Ectodermal cell (in vitro differentiated cells): ENCODE data around the gene CASTOR2.
A peak's percentile ranks its signal among the peaks of the same experiment; 100 is the strongest.
"Not testable (repeated sequence)": the region's sequence is repeated elsewhere in the genome, so short reads cannot be mapped to it uniquely, and the experiment has no call there.

ENCODE experiments used
- H3K27ac ChIP-seq: 2 replicates; pipeline ENCODE4 v1.7.0; 2013; ENCODE audit warnings: mild to moderate bottlenecking, low read depth, low read length; ENCODE audit not compliant: insufficient read depth, poor library complexity, severe bottlenecking
- H3K27me3 ChIP-seq: 2 replicates; pipeline ENCODE4 v1.7.0; 2013; ENCODE audit warnings: mild to moderate bottlenecking, low read length; ENCODE audit not compliant: insufficient read depth, control insufficient read depth, poor library complexity, severe bottlenecking
- H3K36me3 ChIP-seq: one replicate; pipeline ENCODE4 v1.7.0; 2013; ENCODE audit warnings: low read length; ENCODE audit not compliant: control insufficient read depth, insufficient read depth
- H3K4me1 ChIP-seq: one replicate; pipeline ENCODE4 v1.7.0; 2013; ENCODE audit warnings: low read length; ENCODE audit not compliant: control insufficient read depth, insufficient read depth
- H3K4me3 ChIP-seq: 2 replicates; pipeline ENCODE4 v1.7.0; 2013; ENCODE audit warnings: low read depth, low read length, control low read depth; ENCODE audit not compliant: insufficient read depth
- H3K9me3 ChIP-seq: 2 replicates; pipeline ENCODE4 v1.7.0; 2013; ENCODE audit warnings: mild to moderate bottlenecking, low read length, moderate library complexity; ENCODE audit not compliant: control insufficient read depth
- WGBS, 2 experiments: methylation state at CpG; one replicate each; pipeline ENCODE4 v1.1.7; 2013; ENCODE audit warnings: missing lambda C conversion rate in 2 of 2; 5-methylcytosine and 5-hydroxymethylcytosine counted together

Gene CASTOR2

DNA sequence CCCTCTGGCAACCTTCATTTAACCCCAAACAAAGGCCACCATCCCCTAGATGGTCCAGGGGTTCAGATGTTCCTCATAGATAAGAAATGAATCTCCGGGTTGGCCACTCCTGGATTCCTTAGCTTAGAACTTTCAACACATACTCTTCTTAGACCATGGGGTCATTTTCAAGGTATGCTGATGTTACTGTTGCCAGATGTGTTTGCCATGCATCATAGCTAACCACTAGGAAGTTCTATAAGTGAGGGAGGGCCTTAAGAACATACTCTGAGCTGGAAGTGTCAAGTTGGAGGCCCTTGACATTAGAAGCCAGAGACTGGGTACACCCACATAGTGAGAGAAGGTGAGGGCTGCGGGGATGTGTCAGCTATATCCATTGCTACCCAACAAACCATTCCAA is 6.2 kb upstream of the CASTOR2 start:
- not testable (repeated sequence) for H3K36me3 ChIP-seq, H3K27ac ChIP-seq, H3K9me3 ChIP-seq, H3K4me1 ChIP-seq, H3K27me3 ChIP-seq, H3K4me3 ChIP-seq
- no CpG with 5 or more reads among the region's 2 CpGs for WGBS, 2 experiments

DNA sequence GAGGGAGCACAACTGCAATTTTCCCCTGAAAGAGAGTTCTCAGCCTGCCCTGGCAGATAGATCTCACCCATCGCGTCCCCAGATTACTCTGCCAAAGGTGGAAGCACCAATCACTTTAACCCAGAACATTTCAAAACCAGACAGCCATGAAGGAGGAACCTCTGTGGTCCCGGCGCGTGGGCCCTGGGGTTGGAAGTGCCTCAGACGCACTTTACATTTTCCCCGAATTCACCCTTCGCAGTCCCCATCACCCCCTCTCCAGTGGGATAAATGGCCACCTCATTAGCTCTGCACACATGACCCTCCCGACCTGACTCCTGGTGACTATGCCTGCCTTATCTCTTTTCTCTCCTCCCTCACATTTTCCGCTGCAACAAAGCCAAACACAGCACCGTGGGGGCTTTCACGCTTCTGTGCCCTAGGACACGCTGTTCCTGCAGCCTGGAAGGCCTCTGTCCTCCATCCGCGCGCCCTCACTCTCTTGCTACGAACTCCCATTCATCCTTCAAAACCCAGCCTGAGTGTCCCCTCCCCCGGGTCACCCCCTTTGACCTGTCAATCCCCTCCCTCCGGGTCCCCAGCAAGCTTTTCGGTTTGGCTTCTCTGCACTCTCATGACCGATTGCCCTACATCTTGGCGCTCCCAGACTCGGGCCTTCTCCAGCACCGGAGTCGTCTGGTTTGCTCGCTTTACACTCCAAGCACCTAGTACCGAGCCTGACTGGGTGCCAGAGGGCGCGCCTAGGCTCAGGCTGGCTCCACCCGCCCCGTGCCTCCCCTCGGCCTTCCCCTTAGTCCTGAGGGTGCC is 598 bp upstream of the CASTOR2 start:
- H3K9me3 ChIP-seq, H3K4me1 ChIP-seq, H3K27me3 ChIP-seq, H3K27ac ChIP-seq, H3K36me3 ChIP-seq: not testable (repeated sequence)
- peak overlapping the region; percentile 10 for H3K4me3 ChIP-seq
- WGBS, 2 experiments, result 15 to 19% methylated on average over 12 to 13 of the region's 32 CpGs

DNA sequence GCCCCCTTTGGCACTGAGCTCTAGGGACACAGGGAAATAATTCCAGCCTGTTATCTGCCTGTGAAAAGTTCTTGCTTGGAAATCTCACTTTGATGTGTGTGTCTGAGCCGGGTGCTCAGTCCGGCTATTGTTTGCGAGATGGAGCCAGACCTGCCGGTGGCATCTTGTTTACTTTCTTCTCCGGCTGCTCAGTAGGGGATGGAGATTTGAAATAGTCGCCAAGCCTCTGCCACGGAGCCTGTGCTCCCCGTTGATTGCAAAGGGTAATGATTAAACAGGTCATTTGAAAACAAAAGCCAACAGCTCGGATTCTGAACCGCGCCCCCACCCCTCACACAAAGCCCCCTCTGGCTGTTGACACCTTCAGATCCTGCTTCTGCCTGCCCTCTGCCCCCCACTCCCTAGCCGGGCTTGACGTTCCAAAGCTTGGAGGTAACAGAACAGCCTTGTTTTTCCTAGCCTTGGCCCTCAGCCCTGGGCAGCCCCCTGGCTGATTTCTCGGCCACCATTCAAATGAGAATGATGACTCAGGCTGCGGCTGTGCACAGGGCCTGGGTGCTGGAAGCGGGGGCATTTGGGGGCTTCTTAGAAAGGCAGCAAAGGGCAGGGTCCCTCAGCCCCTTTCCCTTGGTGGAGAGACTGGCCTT is 1.8 kb downstream of the CASTOR2 start:
- H3K4me1 ChIP-seq, H3K27me3 ChIP-seq, H3K9me3 ChIP-seq, H3K36me3 ChIP-seq, H3K4me3 ChIP-seq, H3K27ac ChIP-seq: not testable (repeated sequence)
- WGBS, 2 experiments, result 20% methylated on average over 3 of the region's 16 CpGs; no CpG with 5 or more reads in 1 of the 2 experiments

DNA sequence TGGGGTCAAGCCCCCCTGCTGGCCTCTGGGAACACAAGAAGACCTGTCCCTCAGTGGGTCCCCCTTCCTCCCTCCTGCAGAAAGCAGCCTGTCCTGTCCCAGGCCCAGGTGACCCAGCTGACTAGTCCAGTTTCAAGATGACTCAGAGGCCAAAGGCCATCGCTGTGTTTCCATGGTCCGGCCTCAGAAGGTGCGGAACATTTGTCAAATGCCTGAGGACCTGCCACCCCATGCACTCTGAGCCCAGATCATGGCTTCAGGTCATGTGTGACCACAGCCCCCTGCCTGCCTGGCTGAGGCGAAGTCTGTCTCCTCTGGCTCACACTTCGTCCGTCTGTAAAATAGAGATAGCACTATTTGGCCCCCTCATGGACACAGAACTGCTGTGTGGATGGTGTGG is 2.4 kb downstream of the CASTOR2 start:
- not testable (repeated sequence) for H3K27ac ChIP-seq, H3K4me3 ChIP-seq, H3K4me1 ChIP-seq, H3K9me3 ChIP-seq, H3K36me3 ChIP-seq, H3K27me3 ChIP-seq
- no CpG with 5 or more reads among the region's 6 CpGs for WGBS, 2 experiments

DNA sequence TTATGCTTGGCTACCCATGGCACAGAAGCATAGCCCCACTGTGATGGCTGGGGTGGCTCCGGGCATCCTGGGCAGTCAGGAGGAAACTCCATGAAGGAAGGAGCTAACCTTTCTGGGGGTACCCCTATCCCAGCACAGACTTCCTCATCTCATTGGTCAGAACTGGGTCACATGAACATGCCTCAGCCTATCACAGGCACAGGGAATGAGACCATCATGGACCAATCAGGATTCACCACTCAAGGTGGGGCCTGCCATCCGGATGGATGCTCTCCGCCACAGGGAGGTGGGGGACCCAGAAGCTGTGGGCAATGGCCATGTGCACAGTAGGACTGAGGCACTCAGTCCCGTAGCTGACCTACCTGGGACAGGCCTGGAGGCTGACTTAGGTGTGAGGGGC is 6.9 kb downstream of the CASTOR2 start:
- H3K36me3 ChIP-seq, result not testable (repeated sequence)
- no CpG with 5 or more reads among the region's 4 CpGs for WGBS, 2 experiments

DNA sequence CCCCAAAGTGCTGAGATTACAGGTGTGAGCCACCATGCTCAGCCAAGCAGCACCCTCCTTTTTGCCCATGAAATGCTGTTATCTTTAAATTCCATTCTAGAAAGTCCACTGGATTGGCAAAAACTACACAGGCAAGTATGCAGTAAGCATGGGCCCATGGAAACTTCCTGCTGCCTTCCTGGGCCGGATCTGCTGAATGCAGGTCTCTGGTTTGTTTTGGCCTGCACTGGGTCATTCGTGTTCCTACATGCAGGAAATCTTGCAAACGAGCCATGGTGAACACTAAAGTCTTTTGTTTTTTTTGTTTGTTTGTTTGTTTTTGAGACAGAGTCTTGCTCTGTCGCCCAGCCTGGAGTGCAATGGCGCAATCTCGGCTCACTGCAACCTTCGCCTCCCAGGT is 7.9 kb downstream of the CASTOR2 start:
- WGBS, 2 experiments, result 100% methylated on average over 1 of the region's 7 CpGs; no CpG with 5 or more reads in 1 of the 2 experiments
- not testable (repeated sequence) for H3K36me3 ChIP-seq, H3K4me1 ChIP-seq, H3K9me3 ChIP-seq, H3K27me3 ChIP-seq, H3K27ac ChIP-seq, H3K4me3 ChIP-seq

More for the DNA sequence above, 6.9 kb downstream of the CASTOR2 start:
- not testable (repeated sequence) for H3K27me3 ChIP-seq, H3K4me3 ChIP-seq, H3K9me3 ChIP-seq, H3K27ac ChIP-seq, H3K4me1 ChIP-seq

DNA sequence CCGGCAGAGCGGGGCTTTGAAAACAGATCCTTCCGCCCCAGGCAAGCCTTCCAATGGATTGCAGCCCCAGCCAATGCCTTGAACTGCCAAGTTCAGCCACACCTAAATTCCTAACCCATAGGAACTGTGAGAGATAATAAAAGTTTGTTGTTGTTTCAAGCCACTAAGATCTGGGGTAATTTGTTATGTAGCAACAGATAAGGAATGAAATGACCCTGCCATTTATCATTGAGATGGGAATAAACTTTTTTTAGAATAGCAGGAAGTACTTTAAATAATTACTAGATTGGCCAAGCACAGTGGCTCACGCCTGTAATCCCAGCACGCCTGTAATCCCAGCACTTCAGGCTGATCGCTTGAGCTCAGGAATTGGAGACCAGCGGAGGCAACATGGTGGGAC is 11.5 kb downstream of the CASTOR2 start:
- H3K27ac ChIP-seq, H3K36me3 ChIP-seq, H3K4me3 ChIP-seq, H3K27me3 ChIP-seq, H3K4me1 ChIP-seq, H3K9me3 ChIP-seq: not testable (repeated sequence)
- whole genome bisulfite sequencing, 2 experiments, result 100% methylated on average over 2 of the region's 7 CpGs; no CpG with 5 or more reads in 1 of the 2 experiments

DNA sequence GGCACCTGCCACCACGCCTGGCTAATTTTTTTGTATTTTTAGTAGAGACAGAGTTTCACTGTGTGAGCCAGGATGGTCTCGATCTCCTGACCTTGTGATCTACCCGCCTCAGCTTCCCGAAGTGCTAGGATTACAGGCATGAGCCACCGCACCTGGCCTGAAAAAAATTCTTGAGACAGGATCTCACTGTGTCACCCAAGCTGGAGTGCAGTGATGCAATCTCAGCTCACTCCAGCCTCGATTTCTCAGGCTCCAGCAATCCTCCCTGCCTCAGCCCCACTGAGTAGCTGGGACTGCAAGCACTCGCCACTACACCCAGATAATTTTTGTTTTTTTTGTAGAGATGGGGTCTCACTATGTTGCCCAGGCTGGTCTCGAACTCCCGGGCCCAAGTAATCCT is 13.0 kb downstream of the CASTOR2 start:
- not testable (repeated sequence) for H3K9me3 ChIP-seq, H3K4me3 ChIP-seq, H3K36me3 ChIP-seq, H3K27ac ChIP-seq, H3K4me1 ChIP-seq, H3K27me3 ChIP-seq
- no CpG with 5 or more reads among the region's 9 CpGs for WGBS, 2 experiments

DNA sequence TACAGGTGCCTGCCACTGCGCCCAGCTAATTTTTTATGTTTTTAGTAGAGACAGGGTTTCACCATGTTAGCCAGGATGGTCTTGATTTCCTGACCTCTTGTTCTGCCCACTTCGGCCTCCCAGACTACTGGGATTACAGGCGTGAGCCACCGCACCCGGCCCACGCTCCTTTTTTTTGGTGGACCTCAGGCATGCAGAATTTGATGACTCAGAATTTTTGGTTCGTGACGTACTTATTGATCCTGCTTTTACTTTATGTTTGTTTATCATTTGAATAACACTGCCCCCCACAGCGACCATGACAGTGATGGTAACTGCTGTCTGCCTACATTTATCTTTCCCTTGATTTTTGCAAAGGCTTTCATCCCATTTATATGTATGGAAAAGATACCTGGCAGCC is 23.9 kb downstream of the CASTOR2 start:
- not testable (repeated sequence) for H3K4me3 ChIP-seq, H3K36me3 ChIP-seq, H3K4me1 ChIP-seq, H3K9me3 ChIP-seq, H3K27ac ChIP-seq, H3K27me3 ChIP-seq
- 87 to 96% methylated on average over 8 to 9 of the region's 9 CpGs for WGBS, 2 experiments

DNA sequence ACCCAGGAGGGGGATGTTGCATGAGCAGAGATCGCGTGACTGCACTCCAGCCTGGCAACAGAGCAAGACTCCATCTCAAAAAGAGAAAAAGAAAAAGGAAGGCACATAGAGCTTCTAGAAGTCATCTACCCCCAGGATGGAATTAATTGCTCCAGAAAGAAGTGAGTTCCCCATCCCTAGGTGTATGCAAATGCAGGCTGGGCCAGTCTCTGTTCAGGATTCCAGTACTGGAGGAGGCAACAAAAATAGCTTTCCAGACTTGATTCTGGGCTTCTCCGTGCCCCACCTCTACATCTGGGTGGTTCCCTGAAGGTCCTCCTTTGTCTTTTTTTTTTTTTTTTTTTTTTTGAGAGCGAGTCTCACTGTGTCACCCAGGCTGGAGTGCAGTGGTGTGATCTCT is 28.6 kb downstream of the CASTOR2 start:
- no peak overlapping the region for H3K4me3 ChIP-seq
- H3K27me3 ChIP-seq, result no peaks in the 10 kb centered on the region
- 83 to 94% methylated on average over 4 of the region's 4 CpGs for WGBS, 2 experiments
- no peaks in the 10 kb centered on the region for H3K36me3 ChIP-seq
- H3K27ac ChIP-seq, result peak overlapping the region; percentile 8
- H3K9me3 ChIP-seq, result no peaks in the 10 kb centered on the region
- H3K4me1 ChIP-seq, result peaks cover 10% of the 10 kb centered on the region
